HG02642 (cell line): Measurements from ENCODE around the gene TIMP1.

ENCODE experiments used
- ATAC-seq: cut with Tn5 transposase; IDR thresholded peaks from one replicate; pipeline ENCODE4 v1.9.1; 2021; ENCODE audit warnings: mild to moderate bottlenecking; ENCODE audit not compliant: unreplicated experiment, poor library complexity

Gene TIMP1

GRCh38 chrX:47629419-47630200 lies 47.4 kb downstream of the TIMP1 start, which contains the start of gene CFP:
CFP (minus strand) TSS chrX:47629930; CDS start chrX:47629844, 86 bp downstream.
- ATAC-seq: no peak

- ATAC-seq: no peak
These were observed 49.4 kb downstream of the TIMP1 start for GRCh38 chrX:47631676-47632075.

GRCh38 chrX:47632666-47633065 lies 50.4 kb downstream of the TIMP1 start:
- no peak for ATAC-seq

GRCh38 chrX:47633689-47634590 lies 51.7 kb downstream of the TIMP1 start:
- no peak for ATAC-seq

GRCh38 chrX:47634871-47635575 lies 52.8 kb downstream of the TIMP1 start:
- ATAC-seq: no peak
